HEK293 (cell line): ENCODE measurements around the gene DEPDC5.

Experiments used
- CTCF ChIA-PET: fragments of 350-600 bp; formaldehyde crosslinking; extraction: SDS; loops from one replicate; lab custom pipeline; 2021; ENCODE audit warnings: antibody characterized with exemption; lab: Yijun Ruan, JAX
- POLR2A ChIA-PET: fragments of 300-600 bp; formaldehyde crosslinking; extraction: SDS; loops from one replicate; lab custom pipeline; 2020; ENCODE audit warnings: antibody characterized with exemption, inconsistent platforms; lab: Yijun Ruan, JAX
- H3K27ac ChIP-seq: fragments of 200-500 bp; sonication (Bioruptor generic); 2 replicates; pipeline ENCODE4 v1.5.1; 2014; ENCODE audit warnings: low read depth, low read length, control low read depth, inconsistent platforms; ENCODE audit errors: extremely low read depth
- H3K36me3 ChIP-seq, 2 experiments: fragments of 200-500 bp in 1 of 2; sonication (Bioruptor generic) in 1 of 2; 1 replicate in 1 of 2; 2 replicates in 1 of 2; pipeline ENCODE4 v1.5.1; 2014 to 2017; ENCODE audit warnings: inconsistent platforms in 2 of 2, low read length in 2 of 2; ENCODE audit not compliant: control insufficient read depth in 2 of 2, insufficient read depth in 1 of 2
- H3K4me1 ChIP-seq: fragments of 200-500 bp; sonication (Bioruptor generic); 2 replicates; pipeline ENCODE4 v1.5.1; 2014; ENCODE audit warnings: mild to moderate bottlenecking, low read length, inconsistent platforms; ENCODE audit not compliant: control insufficient read depth, insufficient read depth
- H3K4me3 ChIP-seq: 2 replicates; pipeline ENCODE4 v1.5.1; 2011; ENCODE audit warnings: low read depth, mild to moderate bottlenecking, control low read depth, low read length, moderate library complexity
- H3K9me3 ChIP-seq: fragments of 200-500 bp; sonication (Bioruptor generic); 2 replicates; pipeline ENCODE4 v1.5.1; 2014; ENCODE audit warnings: low read depth, low read length, inconsistent platforms; ENCODE audit not compliant: control insufficient read depth, insufficient read depth
- ELK4 ChIP-seq: IDR thresholded peaks from 2 replicates; pipeline ENCODE4 v1.6.1; 2011; ENCODE audit warnings: mild to moderate bottlenecking, low read depth, low read length, borderline replicate concordance
- KLF17 ChIP-seq: fragments of 450-650 bp; formaldehyde crosslinking; IDR thresholded peaks from 2 replicates; pipeline ENCODE4 v1.5.1; 2016; ENCODE audit warnings: missing biosample characterization, missing genetic modification characterization
- MYNN ChIP-seq: fragments of 450-650 bp; formaldehyde crosslinking; IDR thresholded peaks from 2 replicates; pipeline ENCODE4 v1.5.1; 2016; ENCODE audit warnings: missing biosample characterization, missing genetic modification characterization, borderline replicate concordance
- SALL2 ChIP-seq: fragments of 450-650 bp; formaldehyde crosslinking; IDR thresholded peaks from 2 replicates; pipeline ENCODE4 v1.5.0; 2017; ENCODE audit warnings: missing biosample characterization, mild to moderate bottlenecking, missing genetic modification characterization, borderline replicate concordance
- SP2 ChIP-seq: fragments of 450-650 bp; formaldehyde crosslinking; IDR thresholded peaks from 2 replicates; pipeline ENCODE4 v1.5.1; 2016; ENCODE audit warnings: missing biosample characterization, missing genetic modification characterization
- ZBTB11 ChIP-seq: fragments of 450-650 bp; formaldehyde crosslinking; conservative IDR thresholded peaks from 2 replicates; pipeline ENCODE4 v1.5.1; 2016; ENCODE audit warnings: low read depth, missing biosample characterization, missing genetic modification characterization
- ZBTB21 ChIP-seq: fragments of 450-650 bp; formaldehyde crosslinking; IDR thresholded peaks from 2 replicates; pipeline ENCODE4 v1.5.1; 2017; ENCODE audit warnings: missing biosample characterization, missing genetic modification characterization
- ZBTB8A ChIP-seq: fragments of 450-650 bp; formaldehyde crosslinking; IDR thresholded peaks from 2 replicates; pipeline ENCODE4 v1.5.1; 2016; ENCODE audit warnings: missing biosample characterization, missing genetic modification characterization
- ZFP41 ChIP-seq: fragments of 450-650 bp; formaldehyde crosslinking; IDR thresholded peaks from 2 replicates; pipeline ENCODE4 v1.5.1; 2016; ENCODE audit warnings: missing biosample characterization, missing genetic modification characterization, borderline replicate concordance
- ZNF121 ChIP-seq: fragments of 450-650 bp; formaldehyde crosslinking; IDR thresholded peaks from 2 replicates; pipeline ENCODE4 v1.5.1; 2016; ENCODE audit warnings: missing biosample characterization, missing genetic modification characterization
- ZNF133 ChIP-seq: fragments of 450-650 bp; formaldehyde crosslinking; IDR thresholded peaks from 2 replicates; pipeline ENCODE4 v1.5.1; 2016; ENCODE audit warnings: missing biosample characterization, missing genetic modification characterization
- ZNF140 ChIP-seq: fragments of 450-650 bp; formaldehyde crosslinking; IDR thresholded peaks from 2 replicates; pipeline ENCODE4 v1.5.1; 2016; ENCODE audit warnings: missing biosample characterization, missing genetic modification characterization
- ZNF184 ChIP-seq: fragments of 450-650 bp; IDR thresholded peaks from 2 replicates; pipeline ENCODE4 v1.5.1; 2018; ENCODE audit warnings: missing biosample characterization, mild to moderate bottlenecking, missing genetic modification characterization
- ZNF2 ChIP-seq: fragments of 450-650 bp; formaldehyde crosslinking; IDR thresholded peaks from 2 replicates; pipeline ENCODE4 v1.5.1; 2016; ENCODE audit warnings: missing biosample characterization, missing genetic modification characterization
- ZNF280C ChIP-seq: fragments of 450-650 bp; formaldehyde crosslinking; IDR thresholded peaks from 2 replicates; pipeline ENCODE4 v1.5.1; 2016; ENCODE audit warnings: missing biosample characterization, missing genetic modification characterization
- ZNF324 ChIP-seq: fragments of 450-650 bp; formaldehyde crosslinking; IDR thresholded peaks from 2 replicates; pipeline ENCODE4 v1.5.1; 2016; ENCODE audit warnings: missing biosample characterization, missing genetic modification characterization
- ZNF48 ChIP-seq: fragments of 450-650 bp; formaldehyde crosslinking; IDR thresholded peaks from 2 replicates; pipeline ENCODE4 v1.5.1; 2016; ENCODE audit warnings: missing biosample characterization, missing genetic modification characterization
- ZNF510 ChIP-seq: fragments of 450-650 bp; formaldehyde crosslinking; IDR thresholded peaks from 2 replicates; pipeline ENCODE4 v1.5.1; 2018; ENCODE audit warnings: mild to moderate bottlenecking, missing genetic modification characterization, missing biosample characterization; ENCODE audit not compliant: insufficient replicate concordance
- ZNF600 ChIP-seq: fragments of 450-650 bp; formaldehyde crosslinking; IDR thresholded peaks from 2 replicates; pipeline ENCODE4 v1.5.1; 2016; ENCODE audit warnings: missing biosample characterization, missing genetic modification characterization
- ZNF623 ChIP-seq: fragments of 450-650 bp; formaldehyde crosslinking; IDR thresholded peaks from 2 replicates; pipeline ENCODE4 v1.5.1; 2016; ENCODE audit warnings: missing biosample characterization, missing genetic modification characterization
- ZNF645 ChIP-seq: fragments of 450-650 bp; formaldehyde crosslinking; IDR thresholded peaks from 2 replicates; pipeline ENCODE4; 2016; ENCODE audit warnings: missing biosample characterization, missing genetic modification characterization
- ZNF654 ChIP-seq: fragments of 450-650 bp; formaldehyde crosslinking; IDR thresholded peaks from 2 replicates; pipeline ENCODE4 v1.5.1; 2016; ENCODE audit warnings: low read depth, missing biosample characterization, missing genetic modification characterization
- ZNF776 ChIP-seq: fragments of 450-650 bp; formaldehyde crosslinking; IDR thresholded peaks from 2 replicates; pipeline ENCODE4 v1.5.0; 2017; ENCODE audit warnings: missing biosample characterization, missing genetic modification characterization, borderline replicate concordance
- ZNF792 ChIP-seq: fragments of 450-650 bp; formaldehyde crosslinking; IDR thresholded peaks from 2 replicates; pipeline ENCODE4 v1.5.1; 2016; ENCODE audit warnings: missing biosample characterization, missing genetic modification characterization
- ZSCAN4 ChIP-seq: fragments of 450-650 bp; formaldehyde crosslinking; IDR thresholded peaks from 2 replicates; pipeline ENCODE4 v1.5.1; 2017; ENCODE audit warnings: missing biosample characterization, missing genetic modification characterization

DEPDC5 gene

GRCh38 chr22:31871480-31871879, 117.7 kb downstream of the DEPDC5 start (continued):
- TF ChIP-seq ZBTB21 (tag by site-specific recombination) (no peak), ZNF133 (tag by site-specific recombination) (no peak), ZFP41 (no peak), ZNF121 (tag by site-specific recombination) (no peak)

- peaks cover 4% of the 10 kb centered on the region; the same call in 1 of the 2 replicates for H3K4me1 ChIP-seq
- H3K4me3 ChIP-seq = no peak overlapping the region
- ChIA-PET CTCF (interaction anchor here (0.6 to 1.6 kb wide), 10 partner anchors 15 to 138 kb away, joined by 3 to 7 read pairs (median 3); no protein-coding TSS in a partner anchor), POLR2A (no interaction called here)
- no peak for TF ChIP-seq ELK4
- no peak for TF ChIP-seq ZNF645 (tag by site-specific recombination)
- TF ChIP-seq ZNF776 = no peak
- no peak for TF ChIP-seq ZNF280C (tag by site-specific recombination)
- TF ChIP-seq ZNF140 (tag by site-specific recombination) = no peak
- no peak for TF ChIP-seq ZBTB8A (tag by site-specific recombination)
- no peak for TF ChIP-seq ZNF2 (tag by site-specific recombination)
- TF ChIP-seq SALL2 (tag by site-specific recombination) = no peak
- no peaks in the 10 kb centered on the region for H3K9me3 ChIP-seq
- H3K27ac ChIP-seq = no peak overlapping the region
- H3K36me3 ChIP-seq = peaks cover 11 to 54% of the 10 kb centered on the region in 2 experiments; a peak in 2 of 3 replicates
These were observed 118.4 kb downstream of the DEPDC5 start for GRCh38 chr22:31872209-31872608.

- no peaks in the 10 kb centered on the region for H3K4me1 ChIP-seq
- CTCF ChIA-PET = interaction anchor here (0.7 kb wide), 1 partner anchor 23 kb away, joined by 3 read pairs; no protein-coding TSS in a partner anchor
- POLR2A ChIA-PET = no interaction called here
- H3K27ac ChIP-seq = no peak overlapping the region
- H3K9me3 ChIP-seq = no peaks in the 10 kb centered on the region
- H3K4me3 ChIP-seq = no peak overlapping the region
- H3K36me3 ChIP-seq = peaks cover 8 to 58% of the 10 kb centered on the region in 2 experiments; a peak in 2 of 3 replicates
- TF ChIP-seq ZSCAN4 (tag by site-specific recombination) (no peak), MYNN (tag by site-specific recombination) (no peak), ZNF600 (tag by site-specific recombination) (no peak), ZNF184 (tag by site-specific recombination) (no peak), ZBTB11 (no peak), ZNF792 (tag by site-specific recombination) (no peak), ZNF48 (tag by site-specific recombination) (no peak), ZNF510 (tag by site-specific recombination) (no peak), ZNF324 (no peak), ZNF654 (no peak), KLF17 (tag by site-specific recombination) (no peak), ZNF623 (tag by site-specific recombination) (no peak), SP2 (tag by site-specific recombination) (no peak)
These were observed 121.0 kb downstream of the DEPDC5 start for GRCh38 chr22:31874821-31875220.
